Ishikawa (cell line): Measurements from ENCODE around the gene CDK5.

Source experiments
- EGR1 ChIP-seq: IDR thresholded peaks from 2 replicates; pipeline ENCODE4 v1.6.1; 2012
- YY1 ChIP-seq: IDR thresholded peaks from 2 replicates; pipeline ENCODE4 v1.6.1; 2012; ENCODE audit warnings: low read depth

DNA sequence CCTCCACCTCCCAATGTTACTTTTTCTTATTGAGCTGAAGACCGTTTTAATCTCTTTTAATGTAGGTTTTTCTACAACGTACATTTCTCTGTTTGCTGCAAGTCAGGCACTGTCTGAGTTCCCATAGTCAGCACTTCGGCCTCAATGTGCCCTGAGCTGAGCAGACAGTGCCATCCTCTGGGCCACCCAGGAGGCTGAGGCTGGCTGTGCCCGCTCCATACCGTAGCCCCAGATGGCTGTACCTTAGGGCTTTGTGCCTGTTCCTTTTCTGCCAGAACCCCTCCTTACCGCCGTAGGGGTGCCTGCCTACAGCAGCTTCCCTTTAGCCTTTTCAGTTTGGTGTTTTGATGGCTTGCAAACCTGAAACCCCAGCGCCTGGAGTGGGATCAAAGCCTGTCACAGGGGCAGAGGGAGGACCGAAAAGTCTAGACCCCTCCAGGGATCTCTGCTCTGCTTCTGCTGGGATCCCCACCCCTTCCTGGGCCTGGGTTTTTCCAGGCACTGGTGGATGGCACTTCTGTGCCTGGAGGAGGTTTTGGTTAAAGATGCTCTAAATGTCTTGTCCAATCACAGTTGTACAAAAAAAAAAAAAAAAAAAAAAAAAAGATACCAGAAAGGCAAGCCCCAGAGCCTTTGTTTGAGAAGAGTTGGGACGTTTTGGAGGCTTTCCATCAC is 37.6 kb upstream of the CDK5 start:
- TF ChIP-seq YY1 = no peak
- TF ChIP-seq EGR1 = no peak
